ENCODE data around the gene TIMM8A. TPM values are rescaled to one million over a fixed set of nuclear protein-coding genes. Genes with fewer than 3 reads are reported as not detected.
A peak's percentile ranks its signal among the peaks of the same experiment; 100 is the strongest.

The TIMM8A gene
- total RNA-seq, 5 donors from 2014 or later (not counting 1 experiment from before 2014, with no cell fraction given) = 5.1 to 11.4 (median 9.8) TPM

DNA sequence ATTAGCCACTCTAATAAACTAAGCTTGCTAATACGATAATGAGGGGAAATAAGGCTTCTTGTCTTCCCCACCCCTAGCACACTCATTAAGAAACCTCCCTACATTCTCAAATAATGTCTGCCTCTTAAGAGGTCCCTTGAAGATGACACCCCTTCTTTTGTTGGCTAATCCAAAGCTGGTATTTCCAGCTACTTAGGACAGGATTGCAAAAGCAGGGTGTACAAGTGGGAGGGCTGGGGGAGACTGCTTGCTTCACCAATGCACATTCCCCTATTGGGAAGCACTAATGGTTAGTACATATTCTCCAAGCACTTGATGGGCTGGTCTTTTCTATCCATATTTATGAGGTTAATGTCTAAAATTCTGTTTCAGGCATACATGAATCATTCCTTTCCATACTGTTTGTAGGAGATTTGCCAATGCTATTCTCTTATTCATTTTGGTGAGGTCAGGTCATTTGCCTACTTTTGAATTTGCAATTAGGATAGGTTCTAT lies 16.8 kb upstream of the TIMM8A start:
- Histone ChIP-seq H3K27me3 (replicated peaks in 1 of 2; ENCODE audit: control insufficient read depth in 2 of 2, extremely low read depth in 1 of 2, insufficient read depth in 2 of 2, low read length in 1 of 2) (no peaks in the 10 kb centered on the region), H3K27ac (ENCODE audit: low read length) (no peak overlapping the region), H3K9me3 (no peaks in the 10 kb centered on the region), H3K36me3 (ENCODE audit: control insufficient read depth in 2 of 2, extremely low read depth in 1 of 2, insufficient read depth in 1 of 2, low read length in 1 of 2) (no peaks in the 10 kb centered on the region), H3K4me3 (ENCODE audit: control insufficient read depth in 1 of 2, extremely low read depth in 1 of 2, low read length in 1 of 2) (no peak overlapping the region), H3K4me1 (ENCODE audit: control insufficient read depth in 1 of 2, extremely low read depth in 1 of 2, insufficient read depth in 2 of 2, low read length in 2 of 2) (no peaks in the 10 kb centered on the region)
- no CpG with 5 or more reads among the region's 1 CpG for whole genome bisulfite sequencing (ENCODE audit: insufficient coverage)
- ChIA-PET POLR2A (no interaction called here), CTCF (no interaction called here)
- no peak for ATAC-seq (replicated peaks in 1 of 4)
- Mint-ChIP-seq H3K4me1 (peaks cover 0 to 4% (median 0%) of the 10 kb centered on the region in 3 donors), H3K27me3 (peaks cover 0 to 20% of the 10 kb centered on the region in 2 donors), H3K36me3 (no peaks in the 10 kb centered on the region), H3K9me3 (no peaks in the 10 kb centered on the region), H3K4me3 (no peak overlapping the region), H3K27ac (no peak overlapping the region)
- no peak for DNase-seq

DNA sequence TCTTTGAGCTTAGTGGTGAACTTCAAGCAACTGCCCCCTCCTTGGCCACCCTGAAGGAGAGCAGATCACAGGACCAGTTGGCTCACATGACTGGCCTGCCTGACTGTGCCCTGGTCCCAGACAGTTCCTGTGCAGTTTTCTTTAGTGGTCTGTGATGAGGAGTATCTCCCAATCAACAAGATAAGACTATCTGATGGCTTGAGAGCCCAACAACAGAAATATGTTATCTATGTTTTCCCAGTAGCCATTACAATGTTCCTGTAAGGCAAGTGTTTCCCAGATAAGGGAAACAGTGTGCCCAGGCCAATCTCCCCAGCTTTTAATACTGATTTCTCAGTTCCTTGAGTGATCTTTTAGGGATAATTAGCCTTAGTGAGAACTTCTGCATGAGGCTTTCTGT lies 14.2 kb upstream of the TIMM8A start:
- ChIA-PET POLR2A (no interaction called here), CTCF (no interaction called here)
- H3K27me3 ChIP-seq (replicated peaks in 1 of 2; ENCODE audit: control insufficient read depth in 2 of 2, extremely low read depth in 1 of 2, insufficient read depth in 2 of 2, low read length in 1 of 2) = no peaks in the 10 kb centered on the region
- H3K9me3 ChIP-seq = no peaks in the 10 kb centered on the region
- no peak for DNase-seq
- H3K27ac ChIP-seq (ENCODE audit: low read length) = no peak overlapping the region
- Mint-ChIP-seq H3K36me3 (no peaks in the 10 kb centered on the region), H3K4me3 (no peak overlapping the region), H3K9me3 (no peaks in the 10 kb centered on the region), H3K27me3 (peaks cover 0 to 23% of the 10 kb centered on the region in 2 donors), H3K27ac (no peak overlapping the region), H3K4me1 (peaks cover 0 to 2% (median 0%) of the 10 kb centered on the region in 3 donors)
- no peak for ATAC-seq (replicated peaks in 1 of 4)
- no peaks in the 10 kb centered on the region for H3K36me3 ChIP-seq (ENCODE audit: control insufficient read depth in 2 of 2, extremely low read depth in 1 of 2, insufficient read depth in 1 of 2, low read length in 1 of 2)
- H3K4me1 ChIP-seq (ENCODE audit: control insufficient read depth in 1 of 2, extremely low read depth in 1 of 2, insufficient read depth in 2 of 2, low read length in 2 of 2) = no peaks in the 10 kb centered on the region
- no peak overlapping the region for H3K4me3 ChIP-seq (ENCODE audit: control insufficient read depth in 1 of 2, extremely low read depth in 1 of 2, low read length in 1 of 2)

DNA sequence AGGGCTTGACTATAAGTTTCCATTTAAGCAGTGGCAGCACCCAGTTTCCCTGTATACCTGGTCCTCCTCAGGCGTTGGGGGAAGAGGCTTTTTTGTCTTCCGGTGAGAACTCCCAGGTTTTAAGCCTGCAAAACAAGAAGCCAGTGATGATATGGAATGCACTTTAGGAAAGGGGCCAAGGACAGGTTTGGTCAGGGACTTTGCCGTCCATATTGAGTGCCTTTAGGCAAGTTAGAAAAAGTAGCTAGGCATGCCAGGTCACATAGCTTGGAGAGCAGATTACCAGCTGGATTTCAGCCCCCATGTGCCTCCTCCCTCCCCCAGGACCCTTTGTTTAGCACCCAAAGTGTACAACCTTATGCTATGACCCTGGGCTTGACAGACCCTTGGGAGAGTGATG lies 13.6 kb upstream of the TIMM8A start:
- Mint-ChIP-seq H3K9me3 (no peaks in the 10 kb centered on the region), H3K4me3 (no peak overlapping the region), H3K27ac (no peak overlapping the region), H3K36me3 (no peaks in the 10 kb centered on the region), H3K4me1 (peaks cover 0 to 2% (median 0%) of the 10 kb centered on the region in 3 donors), H3K27me3 (peaks cover 0 to 26% of the 10 kb centered on the region in 2 donors)
- Histone ChIP-seq H3K27ac (ENCODE audit: low read length) (no peak overlapping the region), H3K36me3 (ENCODE audit: control insufficient read depth in 2 of 2, extremely low read depth in 1 of 2, insufficient read depth in 1 of 2, low read length in 1 of 2) (no peaks in the 10 kb centered on the region), H3K9me3 (no peaks in the 10 kb centered on the region), H3K27me3 (replicated peaks in 1 of 2; ENCODE audit: control insufficient read depth in 2 of 2, extremely low read depth in 1 of 2, insufficient read depth in 2 of 2, low read length in 1 of 2) (no peaks in the 10 kb centered on the region), H3K4me3 (ENCODE audit: control insufficient read depth in 1 of 2, extremely low read depth in 1 of 2, low read length in 1 of 2) (no peak overlapping the region), H3K4me1 (ENCODE audit: control insufficient read depth in 1 of 2, extremely low read depth in 1 of 2, insufficient read depth in 2 of 2, low read length in 2 of 2) (no peaks in the 10 kb centered on the region)
- ChIA-PET POLR2A (no interaction called here), CTCF (interaction anchor here in 1 of 2 donors (0.6 kb wide), 1 partner anchor 52 kb away, joined by 3 read pairs; no protein-coding TSS in a partner anchor)
- no peak for DNase-seq
- WGBS (ENCODE audit: insufficient coverage) = no CpG with 5 or more reads among the region's 3 CpGs
- no peak for ATAC-seq (replicated peaks in 1 of 4)

DNA sequence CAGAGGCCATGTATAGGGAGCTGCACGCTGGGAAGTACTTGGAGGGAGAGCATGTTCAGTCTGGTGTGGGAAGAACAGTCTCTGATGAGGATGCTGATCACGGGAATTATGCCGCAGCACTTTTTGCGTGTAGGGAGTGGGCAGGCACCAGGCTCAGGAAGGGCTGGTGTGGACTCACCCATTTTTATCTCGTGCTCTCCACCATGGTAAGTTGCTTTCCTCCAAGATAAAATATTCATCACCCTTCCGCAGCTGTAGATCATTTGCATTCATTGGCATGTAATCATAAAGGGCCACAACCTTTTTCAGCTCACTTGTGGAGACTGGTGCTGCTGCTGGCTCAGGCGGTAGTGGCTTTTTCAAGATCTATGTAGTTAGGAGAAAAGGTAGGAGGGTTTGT lies 11.8 kb upstream of the TIMM8A start:
- no peaks in the 10 kb centered on the region for H3K27me3 ChIP-seq (replicated peaks in 1 of 2; ENCODE audit: control insufficient read depth in 2 of 2, extremely low read depth in 1 of 2, insufficient read depth in 2 of 2, low read length in 1 of 2)
- no peaks in the 10 kb centered on the region for H3K9me3 ChIP-seq
- DNase-seq (no peak), ATAC-seq (replicated peaks in 1 of 4) (no peak)
- ChIA-PET POLR2A (no interaction called here), CTCF (no interaction called here)
- WGBS (ENCODE audit: insufficient coverage) = 83% methylated on average over 1 of the region's 7 CpGs
- no peaks in the 10 kb centered on the region for H3K36me3 ChIP-seq (ENCODE audit: control insufficient read depth in 2 of 2, extremely low read depth in 1 of 2, insufficient read depth in 1 of 2, low read length in 1 of 2)
- no peak overlapping the region for H3K4me3 ChIP-seq (ENCODE audit: control insufficient read depth in 1 of 2, extremely low read depth in 1 of 2, low read length in 1 of 2)
- Mint-ChIP-seq H3K9me3 (no peaks in the 10 kb centered on the region), H3K36me3 (no peaks in the 10 kb centered on the region), H3K27ac (no peak overlapping the region), H3K4me3 (no peak overlapping the region), H3K4me1 (peaks cover 0 to 2% (median 0%) of the 10 kb centered on the region in 3 donors), H3K27me3 (peaks cover 0 to 27% of the 10 kb centered on the region in 2 donors)
- H3K27ac ChIP-seq (ENCODE audit: low read length) = no peak overlapping the region
- no peaks in the 10 kb centered on the region for H3K4me1 ChIP-seq (ENCODE audit: control insufficient read depth in 1 of 2, extremely low read depth in 1 of 2, insufficient read depth in 2 of 2, low read length in 2 of 2)

DNA sequence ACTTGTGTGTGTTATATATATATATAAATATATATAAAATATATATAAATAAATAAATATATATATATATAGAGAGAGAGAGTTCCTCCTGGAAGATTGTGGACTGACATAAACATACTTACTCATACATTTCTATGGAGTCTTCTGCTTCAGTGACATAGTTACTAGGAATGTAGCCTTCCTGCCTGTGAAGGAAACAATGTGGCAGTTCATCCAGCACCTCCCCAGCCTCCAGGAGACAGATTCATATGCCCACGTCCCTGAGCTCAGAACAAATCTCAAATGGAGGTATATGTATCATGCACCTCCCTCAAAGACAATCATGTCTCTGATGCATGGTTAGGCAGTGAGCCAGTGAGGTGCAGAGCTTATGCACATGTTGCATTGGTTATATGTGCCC lies 11.4 kb upstream of the TIMM8A start:
- POLR2A ChIA-PET = no interaction called here
- H3K4me3 ChIP-seq (ENCODE audit: control insufficient read depth in 1 of 2, extremely low read depth in 1 of 2, low read length in 1 of 2) = no peak overlapping the region
- peaks cover 0 to 27% of the 10 kb centered on the region in 2 donors for H3K27me3 Mint-ChIP-seq
- H3K4me1 Mint-ChIP-seq = peaks cover 0 to 2% (median 0%) of the 10 kb centered on the region in 3 donors
- no peaks in the 10 kb centered on the region for H3K27me3 ChIP-seq (replicated peaks in 1 of 2; ENCODE audit: control insufficient read depth in 2 of 2, extremely low read depth in 1 of 2, insufficient read depth in 2 of 2, low read length in 1 of 2)
- H3K36me3 ChIP-seq (ENCODE audit: control insufficient read depth in 2 of 2, extremely low read depth in 1 of 2, insufficient read depth in 1 of 2, low read length in 1 of 2) = no peaks in the 10 kb centered on the region
- no peak for ATAC-seq (replicated peaks in 1 of 4)
- no peak overlapping the region for H3K4me3 Mint-ChIP-seq
- no peaks in the 10 kb centered on the region for H3K9me3 ChIP-seq
- H3K4me1 ChIP-seq (ENCODE audit: control insufficient read depth in 1 of 2, extremely low read depth in 1 of 2, insufficient read depth in 2 of 2, low read length in 2 of 2) = no peaks in the 10 kb centered on the region
- no peak for DNase-seq
- no peak overlapping the region for H3K27ac Mint-ChIP-seq
- CTCF ChIA-PET = no interaction called here
- no peak overlapping the region for H3K27ac ChIP-seq (ENCODE audit: low read length)
- no CpG with 5 or more reads among the region's 1 CpG for WGBS (ENCODE audit: insufficient coverage)
- H3K36me3 Mint-ChIP-seq = no peaks in the 10 kb centered on the region
- H3K9me3 Mint-ChIP-seq = no peaks in the 10 kb centered on the region

DNA sequence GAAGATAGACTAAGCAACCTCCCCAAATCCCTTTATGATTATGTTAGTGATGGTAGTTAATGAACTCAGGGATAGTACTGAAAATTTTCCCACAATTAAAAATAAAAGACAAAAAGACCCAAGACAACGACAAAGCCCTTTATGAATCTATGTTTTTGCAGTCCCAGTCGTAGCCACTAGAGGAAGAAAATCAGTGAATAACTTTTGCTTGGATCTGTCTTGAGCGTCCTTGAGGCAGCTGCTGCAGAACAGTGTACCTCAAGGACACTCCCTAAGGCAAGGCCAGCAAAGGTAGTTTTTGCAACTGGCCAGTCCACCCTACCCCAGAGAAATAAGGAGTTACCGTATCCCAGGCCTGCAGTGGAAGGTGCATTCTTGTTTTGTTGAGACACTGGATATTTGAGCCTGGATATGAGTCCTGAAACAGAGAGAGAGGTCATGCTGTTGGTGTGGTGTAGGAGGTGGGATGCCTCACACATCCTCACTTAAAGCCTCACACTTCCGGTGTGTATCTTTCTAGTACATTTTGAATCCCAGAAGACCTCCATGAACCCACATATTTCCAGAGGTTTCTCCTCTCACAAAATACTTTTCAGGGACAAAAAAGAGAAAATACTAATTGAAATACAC lies 8.7 kb upstream of the TIMM8A start:
- Histone ChIP-seq H3K9me3 (no peaks in the 10 kb centered on the region), H3K4me1 (ENCODE audit: control insufficient read depth in 1 of 2, extremely low read depth in 1 of 2, insufficient read depth in 2 of 2, low read length in 2 of 2) (no peaks in the 10 kb centered on the region), H3K36me3 (ENCODE audit: control insufficient read depth in 2 of 2, extremely low read depth in 1 of 2, insufficient read depth in 1 of 2, low read length in 1 of 2) (no peaks in the 10 kb centered on the region), H3K27me3 (replicated peaks in 1 of 2; ENCODE audit: control insufficient read depth in 2 of 2, extremely low read depth in 1 of 2, insufficient read depth in 2 of 2, low read length in 1 of 2) (no peaks in the 10 kb centered on the region), H3K27ac (ENCODE audit: low read length) (no peak overlapping the region), H3K4me3 (ENCODE audit: control insufficient read depth in 1 of 2, extremely low read depth in 1 of 2, low read length in 1 of 2) (no peak overlapping the region)
- Mint-ChIP-seq H3K27me3 (peaks cover 0 to 24% of the 10 kb centered on the region in 2 donors), H3K4me3 (no peak overlapping the region), H3K36me3 (no peaks in the 10 kb centered on the region), H3K9me3 (no peaks in the 10 kb centered on the region), H3K4me1 (peaks cover 0 to 2% (median 0%) of the 10 kb centered on the region in 3 donors), H3K27ac (no peak overlapping the region)
- DNase-seq (peak in 1 of 35 experiments; percentile 5), ATAC-seq (replicated peaks in 1 of 4) (no peak)
- ChIA-PET CTCF (no interaction called here), POLR2A (no interaction called here)
- 38% methylated on average over 2 of the region's 5 CpGs for WGBS (ENCODE audit: insufficient coverage)

All from T-cell (primary cell).